ENCODE data around the gene DCP1A. TPM values are rescaled to one million over a fixed set of nuclear protein-coding genes. Genes with fewer than 3 reads are reported as not detected.
A peak's percentile ranks its signal among the peaks of the same experiment; 100 is the strongest.
"Not testable (repeated sequence)": the region's sequence is repeated elsewhere in the genome, so short reads cannot be mapped to it uniquely, and the experiment has no call there.

Gene DCP1A
- total RNA-seq, 4 donors from 2014 or later: 20.9 to 30.6 (median 23.3) TPM

- Histone ChIP-seq H3K27ac (no peak overlapping the region), H3K4me1 (peaks cover 0 to 14% of the 10 kb centered on the region in 2 donors), H3K36me3 (peaks cover 10 to 13% of the 10 kb centered on the region in 2 donors), H3K27me3 (no peaks in the 10 kb centered on the region), H3K9me3 (no peaks in the 10 kb centered on the region), H3K4me3 (replicated peaks in 1 of 3) (no peak overlapping the region)
- intact Hi-C loops (cut with DNase I): loop anchor here (5.0 kb wide), 1 partner anchor 406 kb away; no protein-coding TSS in a partner anchor
- no peak for DNase-seq
- WGBS, 2 donors: 93 to 98% methylated on average over 3 of the region's 3 CpGs
- TF ChIP-seq CTCF (IDR thresholded peaks at IDR 0.05) (no peak), POLR2A (IDR thresholded peaks at IDR 0.05) (no peak)
Observed at GRCh38 chr3:53300826-53301225, 46.5 kb downstream of the DCP1A start.

- H3K27me3 ChIP-seq; DNase-seq; H3K4me3 ChIP-seq (replicated peaks in 1 of 3); H3K9me3 ChIP-seq: not testable (repeated sequence)
- Histone ChIP-seq H3K36me3 (peaks cover 10 to 13% of the 10 kb centered on the region in 2 donors), H3K27ac (peak overlapping the region in 1 of 3 donors; percentile 34), H3K4me1 (peaks cover 0 to 14% of the 10 kb centered on the region in 2 donors)
- intact Hi-C loops (cut with DNase I): loop anchor here (5.0 kb wide), 1 partner anchor 408 kb away; no protein-coding TSS in a partner anchor
- 48 to 49% methylated on average over 5 of the region's 5 CpGs for WGBS, 2 donors
- peak; percentile 68 to 95 (median 90) for TF ChIP-seq CTCF (IDR thresholded peaks at IDR 0.05)
Observed at GRCh38 chr3:53299611-53300023, 47.7 kb downstream of the DCP1A start.

GRCh38 chr3:53295410-53295809, 51.9 kb downstream of the DCP1A start:
- Histone ChIP-seq H3K36me3 (peaks cover 7 to 15% of the 10 kb centered on the region in 2 donors), H3K27ac (no peak overlapping the region), H3K4me3 (replicated peaks in 1 of 3) (no peak overlapping the region), H3K27me3 (no peaks in the 10 kb centered on the region), H3K4me1 (no peaks in the 10 kb centered on the region), H3K9me3 (no peaks in the 10 kb centered on the region)
- TF ChIP-seq POLR2A (IDR thresholded peaks at IDR 0.05) (no peak), CTCF (IDR thresholded peaks at IDR 0.05) (no peak)
- WGBS, 2 donors: 95 to 97% methylated on average over 1 of the region's 1 CpG
- intact Hi-C loops (cut with DNase I): no loop called here
- no peak for DNase-seq

- 90 to 97% methylated on average over 8 of the region's 8 CpGs for WGBS, 2 donors
- intact Hi-C loops (cut with DNase I): no loop called here
Observed at GRCh38 chr3:53293867-53294266, 53.5 kb downstream of the DCP1A start.

More at GRCh38 chr3:53293867-53294266, 53.5 kb downstream of the DCP1A start:
- TF ChIP-seq CTCF (IDR thresholded peaks at IDR 0.05) (no peak), POLR2A (IDR thresholded peaks at IDR 0.05) (no peak)
- no peaks in the 10 kb centered on the region for H3K9me3 ChIP-seq
- H3K36me3 ChIP-seq: peaks cover 7 to 15% of the 10 kb centered on the region in 2 donors
- DNase-seq: no peak
- H3K27me3 ChIP-seq: no peaks in the 10 kb centered on the region
- no peaks in the 10 kb centered on the region for H3K4me1 ChIP-seq
- H3K27ac ChIP-seq: no peak overlapping the region
- no peak overlapping the region for H3K4me3 ChIP-seq (replicated peaks in 1 of 3)

Measured in thyroid gland (tissue), 4 donors.